Keratinocyte (primary cell): ENCODE data around the gene ZNF628. TPM values are rescaled to one million over a fixed set of nuclear protein-coding genes. Genes with fewer than 3 reads are reported as not detected.
A peak's percentile ranks its signal among the peaks of the same experiment; 100 is the strongest.

Experiments
- DNase-seq: peaks from one replicate; pipeline ENCODE4 v3.0.0-alpha.2; 2011; ENCODE audit warnings: low read depth, missing footprints, low spot score
- FAIRE-seq: peaks from 2 replicates; lab custom pipeline; 2011; peaks lifted over from hg19 to GRCh38; lab: Jason Lieb, UNC
- H2AFZ ChIP-seq: 2 replicates; pipeline ENCODE4 v1.6.0; 2012; ENCODE audit warnings: low read length, control low read depth, inconsistent platforms; ENCODE audit not compliant: control insufficient read depth
- H3K27ac ChIP-seq: 2 replicates; pipeline ENCODE4 v1.5.1; 2011; ENCODE audit warnings: low read length; ENCODE audit not compliant: control insufficient read depth, insufficient read depth
- H3K27me3 ChIP-seq: 3 replicates; pipeline ENCODE4 v1.6.0; 2011; ENCODE audit warnings: low read length; ENCODE audit not compliant: control insufficient read depth, insufficient read depth; ENCODE audit errors: extremely low read depth
- H3K36me3 ChIP-seq, 2 experiments: 2 replicates in 1 of 2; 3 replicates in 1 of 2; pipeline ENCODE4 v1.5.1; 2011; ENCODE audit warnings: low read length in 2 of 2, mild to moderate bottlenecking in 1 of 2; ENCODE audit not compliant: control insufficient read depth in 2 of 2, insufficient read depth in 2 of 2; ENCODE audit errors: extremely low read depth in 1 of 2
- H3K4me1 ChIP-seq: 3 replicates; pipeline ENCODE4 v1.5.1; 2011; ENCODE audit warnings: low read length; ENCODE audit not compliant: control insufficient read depth, insufficient read depth; ENCODE audit errors: extremely low read depth
- H3K4me2 ChIP-seq: 3 replicates; pipeline ENCODE4 v1.6.0; 2011; ENCODE audit warnings: low read depth, low read length; ENCODE audit not compliant: control insufficient read depth, insufficient read depth; ENCODE audit errors: extremely low read depth
- H3K4me3 ChIP-seq, 3 experiments: fragments of 200-600 bp in 1 of 3; sonication (generic) in 1 of 3; 2 replicates in 2 of 3; 3 replicates in 1 of 3; pipeline ENCODE4 v1.5.1; 2011 to 2016; ENCODE audit warnings: low read length in 3 of 3, mild to moderate bottlenecking in 3 of 3, control low read depth in 2 of 3, inconsistent platforms in 1 of 3, low read depth in 1 of 3, mixed read lengths in 1 of 3, mixed run types in 1 of 3, moderate library complexity in 1 of 3; ENCODE audit not compliant: control insufficient read depth in 2 of 3, insufficient read depth in 2 of 3; ENCODE audit errors: extremely low read depth in 1 of 3
- H3K79me2 ChIP-seq: 2 replicates; pipeline ENCODE4 v1.6.0; 2012; ENCODE audit warnings: low read length; ENCODE audit not compliant: control insufficient read depth, insufficient read depth
- H3K9ac ChIP-seq: 3 replicates; pipeline ENCODE4 v1.6.0; 2011; ENCODE audit warnings: low read length; ENCODE audit not compliant: control insufficient read depth, insufficient read depth; ENCODE audit errors: extremely low read depth
- H3K9me1 ChIP-seq: 3 replicates; pipeline ENCODE4 v1.6.0; 2011; ENCODE audit warnings: low read length; ENCODE audit not compliant: control insufficient read depth, insufficient read depth; ENCODE audit errors: extremely low read depth
- H3K9me3 ChIP-seq: 2 replicates; pipeline ENCODE4 v1.5.1; 2012; ENCODE audit warnings: low read depth, low read length; ENCODE audit not compliant: control insufficient read depth
- H4K20me1 ChIP-seq: 3 replicates; pipeline ENCODE4 v1.6.0; 2011; ENCODE audit warnings: low read length; ENCODE audit not compliant: control insufficient read depth, insufficient read depth; ENCODE audit errors: extremely low read depth
- CTCF ChIP-seq, 3 experiments: IDR thresholded peaks in 1 of 3; conservative IDR thresholded peaks in 1 of 3; optimal IDR thresholded peaks in 1 of 3; 2 replicates in 2 of 3; 3 replicates in 1 of 3; pipeline versions ENCODE3 to v1.5.1; 2011; ENCODE audit warnings: low read length in 3 of 3, mild to moderate bottlenecking in 3 of 3, moderate library complexity in 2 of 3, control low read depth in 1 of 3, inconsistent platforms in 1 of 3; ENCODE audit not compliant: insufficient read depth in 2 of 3; ENCODE audit errors: extremely low read depth in 1 of 3
- EZH2 ChIP-seq: IDR thresholded peaks from one replicate; pipeline ENCODE4 v1.6.1; 2012; ENCODE audit warnings: inconsistent platforms, mild to moderate bottlenecking, low read length, moderate library complexity
- dilution Hi-C: fragments of 300-500 bp; cut with MboI; formaldehyde crosslinking; loops from one replicate; pipeline ENCODE4 v1.7.0; 2020; ENCODE audit warnings: low sequenced_read_pairs; ENCODE audit not compliant: extremely low pct_ligation_motif_present
- polyA plus RNA-seq, 5 experiments: library from polyadenylated mRNA; depleted of rRNA in 3 of 5; stranded (reverse) in 3 of 5; stranded (forward) in 1 of 5; unstranded in 1 of 5; fragments of >200 nt; gene quantifications; 1 replicate in 1 of 5; 2 replicates in 3 of 5; 3 replicates in 1 of 5; pipeline versions ENCODE4 v1.2.1 to v1.2.3, GENCODE V29; 2011 to 2012; ENCODE audit warnings: missing spikeins in 2 of 5, low read depth in 1 of 5, low replicate concordance in 1 of 5

The ZNF628 gene
- polyA plus RNA-seq, 1 donor (not counting 4 experiments of a cell fraction or from before 2014, with no cell fraction given) = 0.22 TPM

GRCh38 chr19:55508120-55508519 lies 31.7 kb downstream of the ZNF628 start:
- Histone ChIP-seq H3K27me3 (no peaks in the 10 kb centered on the region), H3K9me3 (no peaks in the 10 kb centered on the region), H3K79me2 (no peaks in the 10 kb centered on the region), H3K4me2 (no peak overlapping the region), H3K9ac (no peak overlapping the region), H3K4me3 (no peak overlapping the region), H3K4me1 (no peaks in the 10 kb centered on the region), H3K27ac (no peak overlapping the region), H3K9me1 (no peaks in the 10 kb centered on the region), H3K36me3 (no peaks in the 10 kb centered on the region), H4K20me1 (no peaks in the 10 kb centered on the region), H2AFZ (no peak overlapping the region)
- DNase-seq = no peak
- dilution Hi-C loops = no loop called here
- no peak for FAIRE-seq
- TF ChIP-seq CTCF (optimal IDR thresholded peaks at IDR 0.05 in 1 of 3, IDR thresholded peaks at IDR 0.05 in 1 of 3, conservative IDR thresholded peaks at IDR 0.05 in 1 of 3; ENCODE audit: extremely low read depth in 1 of 3, insufficient read depth in 2 of 3, low read length in 3 of 3) (no peak), EZH2 (no peak)

GRCh38 chr19:55516878-55517620 lies 40.6 kb downstream of the ZNF628 start:
- Histone ChIP-seq H3K79me2 (no peaks in the 10 kb centered on the region), H3K27ac (no peak overlapping the region), H3K27me3 (no peaks in the 10 kb centered on the region), H3K36me3 (no peaks in the 10 kb centered on the region), H2AFZ (peak overlapping the region; percentile 69), H3K4me2 (peak overlapping the region; percentile 74), H3K4me3 (peak overlapping the region; percentile 39 to 52 (median 43)), H3K4me1 (no peaks in the 10 kb centered on the region), H3K9me3 (peaks cover 2% of the 10 kb centered on the region), H3K9ac (peak overlapping the region; percentile 41), H3K9me1 (no peaks in the 10 kb centered on the region), H4K20me1 (no peaks in the 10 kb centered on the region)
- TF ChIP-seq CTCF (optimal IDR thresholded peaks at IDR 0.05 in 1 of 3, IDR thresholded peaks at IDR 0.05 in 1 of 3, conservative IDR thresholded peaks at IDR 0.05 in 1 of 3; ENCODE audit: extremely low read depth in 1 of 3, insufficient read depth in 2 of 3, low read length in 3 of 3) (peak; percentile 63 to 98 (median 96)), EZH2 (no peak)
- FAIRE-seq (peak; percentile 77), DNase-seq (peak; percentile 63)
- dilution Hi-C loops = no loop called here
